HG03521 (cell line): Measurements from ENCODE around the gene STIM1.
"Not testable (repeated sequence)": the region's sequence is repeated elsewhere in the genome, so short reads cannot be mapped to it uniquely, and the experiment has no call there.

Source experiments
- ATAC-seq: cut with Tn5 transposase; IDR thresholded peaks from one replicate; pipeline ENCODE4 v1.9.1; 2021; ENCODE audit warnings: mild to moderate bottlenecking, moderate library complexity; ENCODE audit not compliant: unreplicated experiment

The STIM1 gene

GRCh38 chr11:4016602-4017001, 161.1 kb downstream of the STIM1 start:
- not testable (repeated sequence) for ATAC-seq

GRCh38 chr11:4017129-4017528, 161.7 kb downstream of the STIM1 start:
- no peak for ATAC-seq

GRCh38 chr11:4018641-4019040, 163.2 kb downstream of the STIM1 start:
- ATAC-seq, result no peak

GRCh38 chr11:4019891-4020290, 164.4 kb downstream of the STIM1 start:
- no peak for ATAC-seq

- no peak for ATAC-seq
Observed at GRCh38 chr11:4022669-4023068, 167.2 kb downstream of the STIM1 start.

GRCh38 chr11:4025248-4025966, 169.9 kb downstream of the STIM1 start:
- no peak for ATAC-seq

GRCh38 chr11:4025967-4026324, 170.5 kb downstream of the STIM1 start:
- no peak for ATAC-seq

- no peak for ATAC-seq
Observed at GRCh38 chr11:4026389-4026788, 170.9 kb downstream of the STIM1 start.

- no peak for ATAC-seq
Observed at GRCh38 chr11:4027746-4028145, 172.3 kb downstream of the STIM1 start.

- no peak for ATAC-seq
Observed at GRCh38 chr11:4030197-4030596, 174.7 kb downstream of the STIM1 start.

- no peak for ATAC-seq
Observed at GRCh38 chr11:4032097-4032496, 176.6 kb downstream of the STIM1 start.

- no peak for ATAC-seq
Observed at GRCh38 chr11:4035985-4036384, 180.5 kb downstream of the STIM1 start.

- no peak for ATAC-seq
Observed at GRCh38 chr11:4039011-4039410, 183.5 kb downstream of the STIM1 start.

- no peak for ATAC-seq
Observed at GRCh38 chr11:4040461-4040860, 185.0 kb downstream of the STIM1 start.

- ATAC-seq, result no peak
Observed at GRCh38 chr11:4041731-4042391, 186.4 kb downstream of the STIM1 start.

- ATAC-seq, result no peak
Observed at GRCh38 chr11:4044976-4045646, 189.6 kb downstream of the STIM1 start.

- no peak for ATAC-seq
Observed at GRCh38 chr11:4048340-4048739, 192.9 kb downstream of the STIM1 start.

GRCh38 chr11:4049006-4049405, 193.5 kb downstream of the STIM1 start:
- ATAC-seq, result no peak

- no peak for ATAC-seq
Observed at GRCh38 chr11:4050138-4050537, 194.7 kb downstream of the STIM1 start.

GRCh38 chr11:4053200-4053599, 197.7 kb downstream of the STIM1 start:
- ATAC-seq, result not testable (repeated sequence)

GRCh38 chr11:4054643-4055042, 199.2 kb downstream of the STIM1 start:
- ATAC-seq, result no peak

- ATAC-seq, result no peak
Observed at GRCh38 chr11:4059424-4059823, 204.0 kb downstream of the STIM1 start.
